GM12891 (cell line): ENCODE results near the gene SEPTIN3.

Source experiments
- POLR2A ChIP-seq: IDR thresholded peaks from 2 replicates; pipeline ENCODE4 v1.6.1; 2011; ENCODE audit warnings: low read depth, low read length, control low read depth
- POLR2AphosphoS5 ChIP-seq: IDR thresholded peaks from 2 replicates; pipeline ENCODE4 v1.6.1; 2011; ENCODE audit warnings: low read depth, low read length, control low read depth
- POU2F2 ChIP-seq: IDR thresholded peaks from 2 replicates; pipeline ENCODE4 v1.6.1; 2011; ENCODE audit warnings: low read depth, mild to moderate bottlenecking, control low read depth, low read length, moderate library complexity
- SPI1 ChIP-seq: IDR thresholded peaks from 2 replicates; pipeline ENCODE4 v1.6.1; 2011; ENCODE audit warnings: low read depth, low read length, control low read depth
- TAF1 ChIP-seq: IDR thresholded peaks from 2 replicates; pipeline ENCODE4 v1.6.1; 2011; ENCODE audit warnings: low read depth, low read length, control low read depth

DNA sequence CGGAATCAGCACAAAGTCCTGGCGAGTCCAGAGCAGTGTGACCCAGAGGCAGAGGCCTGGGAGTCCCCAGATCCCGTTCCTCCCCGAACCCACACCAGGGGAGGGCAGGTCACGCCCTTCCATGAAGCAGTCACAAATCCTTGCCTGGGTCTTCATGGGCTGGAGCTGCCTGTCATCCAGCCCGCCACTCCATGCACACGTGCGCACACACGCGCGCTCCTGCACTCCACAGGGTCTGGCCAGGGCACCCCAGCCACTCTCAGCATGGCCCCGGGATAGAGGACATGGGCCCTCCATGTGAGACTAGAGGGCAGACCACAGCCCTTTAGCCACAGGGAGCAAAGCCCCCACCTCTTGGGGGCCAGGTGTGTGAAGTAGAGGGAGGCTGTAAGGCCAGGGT lies 36.9 kb upstream of the SEPTIN3 start:
- TF ChIP-seq TAF1 (no peak), POLR2A (no peak), POLR2AphosphoS5 (no peak), SPI1 (no peak), POU2F2 (no peak)
